Measurements from ENCODE around the gene PRICKLE1. TPM values are rescaled to one million over a fixed set of nuclear protein-coding genes. Genes with fewer than 3 reads are reported as not detected.

Gene PRICKLE1
- total and polyA plus RNA-seq, 10 of the 15 experiments (the other 5 are each of a cell fraction or from before 2014, with no cell fraction given), result 0.47 to 2.8 (median 0.86) TPM

DNA sequence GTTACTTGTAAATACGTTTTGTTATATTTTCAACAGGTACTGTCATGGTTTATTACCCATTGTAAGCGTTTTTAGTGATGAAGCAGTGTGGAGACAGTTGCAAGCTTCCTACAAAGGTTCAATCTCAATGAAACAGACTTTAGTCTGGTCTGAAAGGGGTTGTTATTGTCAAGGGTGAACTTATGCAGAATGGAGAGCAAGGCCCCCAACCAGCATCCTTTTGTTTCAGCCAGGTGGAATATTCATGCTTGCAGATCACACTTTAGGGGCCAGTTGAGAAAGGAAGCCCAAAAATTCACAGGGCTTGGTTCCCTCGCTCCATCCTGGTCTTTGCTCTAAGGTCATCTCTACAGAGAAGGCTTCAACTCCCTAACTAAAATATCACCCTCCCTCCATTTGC, 103.7 kb downstream of the PRICKLE1 start:
- DNase-seq (ENCODE audit: low read depth, low spot score) (no peak), FAIRE-seq (no peak), ATAC-seq (no peak)
- no peak overlapping the region for H3K27ac ChIP-seq (ENCODE audit: control insufficient read depth, insufficient read depth)
- no peak overlapping the region for H3K9ac ChIP-seq (ENCODE audit: control insufficient read depth, insufficient read depth, low read length)
- ChIA-PET POLR2A (no interaction called here), RAD21 (ENCODE audit: unreplicated experiment) (interaction anchor here (4.2 to 4.5 kb wide), 3 partner anchors 17 to 853 kb away, joined by 24 to 38 read pairs (median 25); no protein-coding TSS in a partner anchor), CTCF (interaction anchor here (1.4 to 11.2 kb wide), 3 partner anchors 82 to 849 kb away, joined by 5 to 117 read pairs (median 71); no protein-coding TSS in a partner anchor), SMC1A (ENCODE audit: uncharacterized antibody, unreplicated experiment) (interaction anchor here (0.6 to 6.0 kb wide), 6 partner anchors 10 to 796 kb away, joined by 3 to 49 read pairs (median 5); no protein-coding TSS in a partner anchor)
- no peak overlapping the region for H3K4me2 ChIP-seq (ENCODE audit: control insufficient read depth, insufficient read depth)
- H3K36me3 ChIP-seq (ENCODE audit: control insufficient read depth in 2 of 2, insufficient read depth in 2 of 2, low read length in 1 of 2), result no peaks in the 10 kb centered on the region
- WGBS (ENCODE audit: insufficient coverage, insufficient replicate concordance, low lambda C conversion rate, missing lambda C conversion rate), result 65% methylated on average over 3 of the region's 3 CpGs
- peaks cover 0 to 6% of the 10 kb centered on the region in 2 experiments; a peak in 1 of 4 replicates for H3K27me3 ChIP-seq (replicated peaks in 1 of 2; ENCODE audit: control insufficient read depth in 2 of 2, insufficient read depth in 2 of 2, low read length in 1 of 2)
- intact Hi-C loops (cut with micrococcal nuclease; ENCODE audit: unreplicated experiment), result loop anchor here (10.0 kb wide), 1 partner anchor 279 kb away; no protein-coding TSS in a partner anchor
- no peak overlapping the region for H2AFZ ChIP-seq (ENCODE audit: control insufficient read depth, low read depth, low read length)
- no peaks in the 10 kb centered on the region for H3K79me2 ChIP-seq (ENCODE audit: control insufficient read depth, insufficient read depth, low read length)
- TF ChIP-seq, protein P1, sequence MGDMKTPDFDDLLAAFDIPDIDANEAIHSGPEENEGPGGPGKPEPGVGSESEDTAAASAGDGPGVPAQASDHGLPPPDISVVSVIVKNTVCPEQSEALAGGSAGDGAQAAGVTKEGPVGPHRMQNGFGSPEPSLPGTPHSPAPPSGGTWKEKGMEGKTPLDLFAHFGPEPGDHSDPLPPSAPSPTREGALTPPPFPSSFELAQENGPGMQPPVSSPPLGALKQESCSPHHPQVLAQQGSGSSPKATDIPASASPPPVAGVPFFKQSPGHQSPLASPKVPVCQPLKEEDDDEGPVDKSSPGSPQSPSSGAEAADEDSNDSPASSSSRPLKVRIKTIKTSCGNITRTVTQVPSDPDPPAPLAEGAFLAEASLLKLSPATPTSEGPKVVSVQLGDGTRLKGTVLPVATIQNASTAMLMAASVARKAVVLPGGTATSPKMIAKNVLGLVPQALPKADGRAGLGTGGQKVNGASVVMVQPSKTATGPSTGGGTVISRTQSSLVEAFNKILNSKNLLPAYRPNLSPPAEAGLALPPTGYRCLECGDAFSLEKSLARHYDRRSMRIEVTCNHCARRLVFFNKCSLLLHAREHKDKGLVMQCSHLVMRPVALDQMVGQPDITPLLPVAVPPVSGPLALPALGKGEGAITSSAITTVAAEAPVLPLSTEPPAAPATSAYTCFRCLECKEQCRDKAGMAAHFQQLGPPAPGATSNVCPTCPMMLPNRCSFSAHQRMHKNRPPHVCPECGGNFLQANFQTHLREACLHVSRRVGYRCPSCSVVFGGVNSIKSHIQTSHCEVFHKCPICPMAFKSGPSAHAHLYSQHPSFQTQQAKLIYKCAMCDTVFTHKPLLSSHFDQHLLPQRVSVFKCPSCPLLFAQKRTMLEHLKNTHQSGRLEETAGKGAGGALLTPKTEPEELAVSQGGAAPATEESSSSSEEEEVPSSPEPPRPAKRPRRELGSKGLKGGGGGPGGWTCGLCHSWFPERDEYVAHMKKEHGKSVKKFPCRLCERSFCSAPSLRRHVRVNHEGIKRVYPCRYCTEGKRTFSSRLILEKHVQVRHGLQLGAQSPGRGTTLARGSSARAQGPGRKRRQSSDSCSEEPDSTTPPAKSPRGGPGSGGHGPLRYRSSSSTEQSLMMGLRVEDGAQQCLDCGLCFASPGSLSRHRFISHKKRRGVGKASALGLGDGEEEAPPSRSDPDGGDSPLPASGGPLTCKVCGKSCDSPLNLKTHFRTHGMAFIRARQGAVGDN (IDR thresholded peaks at IDR 0.05), result no peak
- TF ChIP-seq SREBF1 (IDR thresholded peaks at IDR 0.05; ENCODE audit: low read length) (no peak), JUND (IDR thresholded peaks at IDR 0.05; ENCODE audit: low read depth, low read length) (no peak), SIX5 (IDR thresholded peaks at IDR 0.05; ENCODE audit: low read depth, low read length, severe bottlenecking) (no peak), TCF3 (IDR thresholded peaks at IDR 0.05; ENCODE audit: borderline replicate concordance, insufficient read depth, low read depth, low read length) (no peak), STAT3 (IDR thresholded peaks at IDR 0.05; ENCODE audit: low read depth, low read length) (no peak), NFXL1 (IDR thresholded peaks at IDR 0.05; ENCODE audit: borderline replicate concordance) (no peak), KLF5 (IDR thresholded peaks at IDR 0.05; ENCODE audit: partially characterized antibody) (no peak), SUZ12 (IDR thresholded peaks at IDR 0.05; ENCODE audit: unreplicated experiment) (no peak), NBN (IDR thresholded peaks at IDR 0.05) (no peak), CHD1 (IDR thresholded peaks at IDR 0.05; ENCODE audit: low read depth, low read length) (no peak), ESRRA (IDR thresholded peaks at IDR 0.05; ENCODE audit: low read length) (no peak)
- TF ChIP-seq, protein P2, sequence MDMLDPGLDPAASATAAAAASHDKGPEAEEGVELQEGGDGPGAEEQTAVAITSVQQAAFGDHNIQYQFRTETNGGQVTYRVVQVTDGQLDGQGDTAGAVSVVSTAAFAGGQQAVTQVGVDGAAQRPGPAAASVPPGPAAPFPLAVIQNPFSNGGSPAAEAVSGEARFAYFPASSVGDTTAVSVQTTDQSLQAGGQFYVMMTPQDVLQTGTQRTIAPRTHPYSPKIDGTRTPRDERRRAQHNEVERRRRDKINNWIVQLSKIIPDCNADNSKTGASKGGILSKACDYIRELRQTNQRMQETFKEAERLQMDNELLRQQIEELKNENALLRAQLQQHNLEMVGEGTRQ (IDR thresholded peaks at IDR 0.05; ENCODE audit: borderline replicate concordance, low read depth, low read length), result no peak
- TF ChIP-seq, protein P3, sequence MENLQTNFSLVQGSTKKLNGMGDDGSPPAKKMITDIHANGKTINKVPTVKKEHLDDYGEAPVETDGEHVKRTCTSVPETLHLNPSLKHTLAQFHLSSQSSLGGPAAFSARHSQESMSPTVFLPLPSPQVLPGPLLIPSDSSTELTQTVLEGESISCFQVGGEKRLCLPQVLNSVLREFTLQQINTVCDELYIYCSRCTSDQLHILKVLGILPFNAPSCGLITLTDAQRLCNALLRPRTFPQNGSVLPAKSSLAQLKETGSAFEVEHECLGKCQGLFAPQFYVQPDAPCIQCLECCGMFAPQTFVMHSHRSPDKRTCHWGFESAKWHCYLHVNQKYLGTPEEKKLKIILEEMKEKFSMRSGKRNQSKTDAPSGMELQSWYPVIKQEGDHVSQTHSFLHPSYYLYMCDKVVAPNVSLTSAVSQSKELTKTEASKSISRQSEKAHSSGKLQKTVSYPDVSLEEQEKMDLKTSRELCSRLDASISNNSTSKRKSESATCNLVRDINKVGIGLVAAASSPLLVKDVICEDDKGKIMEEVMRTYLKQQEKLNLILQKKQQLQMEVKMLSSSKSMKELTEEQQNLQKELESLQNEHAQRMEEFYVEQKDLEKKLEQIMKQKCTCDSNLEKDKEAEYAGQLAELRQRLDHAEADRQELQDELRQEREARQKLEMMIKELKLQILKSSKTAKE (IDR thresholded peaks at IDR 0.05; ENCODE audit: low read depth, poor library complexity, severe bottlenecking), result no peak
- H3K4me3 ChIP-seq, result no peak overlapping the region
- H3K9me3 ChIP-seq (replicated peaks; ENCODE audit: control insufficient read depth, insufficient read depth, low read length), result no peaks in the 10 kb centered on the region
- no TSS peak for BruUV-seq (replicated peaks)
- H4K20me1 ChIP-seq (ENCODE audit: control insufficient read depth, insufficient read depth), result no peaks in the 10 kb centered on the region
- in situ Hi-C loops (cut with MboI), result loop anchor here (10.0 kb wide), 1 partner anchor 789 kb away; no protein-coding TSS in a partner anchor
- H3K4me1 ChIP-seq (ENCODE audit: control insufficient read depth, insufficient read depth, low read length), result no peaks in the 10 kb centered on the region

Measured in GM12878 (cell line).